T-cell (primary cell): ENCODE measurements around the gene CBARP. TPM values are rescaled to one million over a fixed set of nuclear protein-coding genes. Genes with fewer than 3 reads are reported as not detected.

Source experiments
- ATAC-seq, 4 experiments: fragments of 200-7000 bp in 3 of 4; fragments of 150-1000 bp in 1 of 4; cut with Tn5 transposase; replicated peaks in 1 of 4; 1 replicate in 3 of 4; 2 replicates in 1 of 4; pipeline ENCODE4 v1.10.0; 2021; ENCODE audit warnings: moderate library complexity in 3 of 4, mild to moderate bottlenecking in 2 of 4, moderate number of reproducible peaks in 1 of 4
- CTCF ChIA-PET, 2 donors: fragments of 300-600 bp; sonication (Branson Sonifier 250); formaldehyde crosslinking; loops; one replicate each; lab custom pipeline; 2022; ENCODE audit warnings: antibody characterized with exemption in 2 of 2; lab: Charles Lee
- POLR2A ChIA-PET, 2 donors: fragments of 300-600 bp; sonication (Branson Sonifier 250); formaldehyde crosslinking; loops; one replicate each; lab custom pipeline; 2022; ENCODE audit warnings: antibody characterized with exemption in 2 of 2; lab: Charles Lee
- DNase-seq, 35 experiments: peaks; one replicate each; pipeline versions ENCODE4 v3.0.0 to v3.0.0-alpha.2; 2013 to 2023
- H3K27ac ChIP-seq: one replicate; pipeline ENCODE4 v1.5.1; 2013; ENCODE audit warnings: low read length
- H3K27me3 ChIP-seq, 2 experiments: replicated peaks in 1 of 2; 1 replicate in 1 of 2; 2 replicates in 1 of 2; pipeline versions ENCODE4 v1.6.1 to v1.7.0; 2013; ENCODE audit warnings: low read length in 1 of 2, mixed read lengths in 1 of 2; ENCODE audit not compliant: control insufficient read depth in 2 of 2, insufficient read depth in 2 of 2; ENCODE audit errors: extremely low read depth in 1 of 2
- H3K36me3 ChIP-seq, 2 donors: 1 replicate in 1 of 2; 2 replicates in 1 of 2; pipeline versions ENCODE4 v1.6.1 to v1.7.0; 2013; ENCODE audit warnings: low read length in 1 of 2; ENCODE audit not compliant: control insufficient read depth in 2 of 2, insufficient read depth in 1 of 2; ENCODE audit errors: extremely low read depth in 1 of 2
- H3K4me1 ChIP-seq, 2 experiments: 1 replicate in 1 of 2; 2 replicates in 1 of 2; pipeline versions ENCODE4 v1.6.1 to v1.7.0; 2013; ENCODE audit warnings: low read length in 2 of 2, mixed read lengths in 1 of 2; ENCODE audit not compliant: insufficient read depth in 2 of 2, control insufficient read depth in 1 of 2; ENCODE audit errors: extremely low read depth in 1 of 2
- H3K4me3 ChIP-seq, 2 donors: 1 replicate in 1 of 2; 2 replicates in 1 of 2; pipeline versions ENCODE4 v1.5.1 to v1.7.0; 2013; ENCODE audit warnings: mild to moderate bottlenecking in 2 of 2, low read length in 1 of 2, moderate library complexity in 1 of 2; ENCODE audit not compliant: control insufficient read depth in 1 of 2; ENCODE audit errors: extremely low read depth in 1 of 2
- H3K9me3 ChIP-seq: 2 replicates; pipeline ENCODE4 v1.7.0; 2013
- H3K27ac Mint-ChIP-seq, 2 donors: one replicate each; pipeline ENCODE4 v1.8.0; 2020 to 2021; ENCODE audit warnings: mild to moderate bottlenecking in 2 of 2, mixed read lengths in 2 of 2
- H3K27me3 Mint-ChIP-seq, 2 donors: one replicate each; pipeline ENCODE4 v1.8.0; 2021 to 2022; ENCODE audit warnings: mixed read lengths in 2 of 2
- H3K36me3 Mint-ChIP-seq: one replicate; pipeline ENCODE4 v1.8.0; 2021; ENCODE audit warnings: mixed read lengths
- H3K4me1 Mint-ChIP-seq, 3 donors: one replicate each; pipeline ENCODE4 v1.8.0; 2020 to 2022; ENCODE audit warnings: mixed read lengths in 3 of 3, mild to moderate bottlenecking in 1 of 3
- H3K4me3 Mint-ChIP-seq, 3 donors: one replicate each; pipeline ENCODE4 v1.8.0; 2020 to 2022; ENCODE audit warnings: mild to moderate bottlenecking in 3 of 3, mixed read lengths in 3 of 3, moderate library complexity in 3 of 3
- H3K9me3 Mint-ChIP-seq, 3 donors: one replicate each; pipeline ENCODE4 v1.8.0; 2020 to 2022; ENCODE audit warnings: mixed read lengths in 3 of 3
- WGBS: methylation state at CpG from one replicate; pipeline ENCODE4 v1.1.5; 2013; ENCODE audit warnings: missing lambda C conversion rate; ENCODE audit not compliant: insufficient coverage; 5-methylcytosine and 5-hydroxymethylcytosine counted together
- total RNA-seq, 35 experiments: library from RNA in 6 of 35; stranded (reverse) in 6 of 35; fragments of 120-200 nt in 1 of 35; gene quantifications; one replicate each; pipeline versions ENCODE4 v1.2.1 to v1.2.4 and lab custom pipeline; 2013 to 2026

The CBARP gene
- total RNA-seq, 5 donors from 2014 or later (not counting 1 experiment from before 2014, with no cell fraction given), result 0.08 to 0.36 (median 0.23) TPM; not detected in 1

DNA sequence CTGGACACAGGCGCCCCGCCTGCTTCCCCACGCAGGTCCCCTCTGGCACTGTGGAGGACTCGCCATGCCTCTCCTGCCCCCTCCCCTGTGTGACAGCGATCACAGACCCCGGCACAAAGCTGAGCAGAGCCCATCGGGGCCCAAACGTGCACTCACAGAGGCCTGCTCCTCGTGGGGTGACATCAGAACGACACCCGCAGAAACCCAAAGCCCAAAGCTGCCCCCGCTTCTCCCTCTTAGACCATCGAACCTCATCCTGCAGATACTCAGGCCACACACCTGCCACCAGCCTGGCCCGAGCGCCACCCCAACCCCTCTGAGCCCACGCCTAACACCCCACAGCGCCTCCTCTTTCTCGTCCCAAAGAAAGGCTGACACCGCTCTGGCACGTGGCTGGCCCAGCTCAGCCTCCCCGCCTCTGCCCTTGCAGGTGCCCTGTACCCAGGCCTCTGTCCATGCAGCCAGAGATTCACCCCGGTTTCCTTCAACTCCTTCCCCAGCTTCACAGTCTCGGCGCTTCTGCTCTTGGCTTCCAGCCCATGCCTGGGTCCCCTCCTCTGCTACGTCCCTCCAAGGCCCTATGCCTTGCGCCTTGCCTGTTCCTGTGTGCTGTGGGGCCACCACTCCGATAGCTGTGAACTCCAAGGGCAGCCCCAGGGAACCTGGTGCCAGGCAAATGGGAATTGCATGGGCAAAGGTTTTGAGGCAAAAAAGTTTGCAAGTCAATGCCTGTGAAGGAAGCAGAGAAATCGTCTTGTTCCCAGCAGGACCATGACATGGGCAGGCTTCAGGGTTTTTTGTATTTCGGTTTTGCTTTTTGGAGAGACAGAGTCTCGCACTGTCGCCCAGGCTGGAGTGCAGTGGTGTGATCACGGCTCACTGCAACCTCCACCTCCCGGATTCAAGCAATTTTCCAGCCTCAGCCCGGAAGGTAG lies 831 bp upstream of the CBARP start:
- H3K27ac ChIP-seq, result no peak overlapping the region

DNA sequence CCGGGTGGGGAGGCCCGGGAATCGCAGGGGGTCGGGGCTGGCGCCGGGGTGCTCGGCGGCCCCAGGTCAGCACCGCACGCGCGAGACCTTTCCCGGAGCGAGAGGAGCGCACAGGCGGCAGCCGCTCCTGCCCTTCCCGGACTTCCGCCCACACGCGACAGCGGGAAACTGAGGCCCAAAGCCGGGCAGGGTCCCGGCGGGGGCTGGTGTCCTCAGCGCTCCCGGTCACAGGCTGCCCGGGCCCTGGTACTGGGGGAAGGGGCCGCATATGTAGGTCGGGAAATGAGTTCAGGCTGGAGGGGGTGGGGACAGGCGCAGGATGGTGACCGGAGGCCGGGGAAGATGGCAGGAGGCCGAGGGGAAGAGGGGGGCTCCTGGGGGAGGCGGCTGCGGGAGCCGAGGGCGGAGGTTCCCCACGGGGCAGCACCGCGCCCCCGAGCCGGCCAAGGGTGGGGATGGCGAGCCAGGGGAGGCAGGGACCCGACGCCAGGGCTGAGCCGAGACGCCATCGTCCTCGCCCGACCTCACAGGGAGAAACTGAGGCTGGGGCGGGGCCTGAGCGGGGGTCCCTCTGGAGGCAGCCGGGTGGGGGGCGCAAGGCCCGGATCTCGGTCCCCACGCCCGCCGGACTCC lies 662 bp downstream of the CBARP start:
- Mint-ChIP-seq H3K9me3 (no peaks in the 10 kb centered on the region), H3K27me3 (peaks cover 5 to 8% of the 10 kb centered on the region in 2 donors), H3K27ac (no peak overlapping the region), H3K36me3 (no peaks in the 10 kb centered on the region), H3K4me3 (peak overlapping the region in 2 of 3 donors; percentile 28 to 55), H3K4me1 (peaks cover 24 to 30% (median 28%) of the 10 kb centered on the region in 3 donors)
- peaks cover 9 to 46% of the 10 kb centered on the region in 2 experiments for H3K4me1 ChIP-seq
- H3K27ac ChIP-seq, result no peak overlapping the region
- ChIA-PET POLR2A (no interaction called here), CTCF (no interaction called here)
- ATAC-seq, result no peak
- H3K9me3 ChIP-seq, result no peaks in the 10 kb centered on the region
- under 1% methylated on average over 59 of the region's 60 CpGs for WGBS
- H3K36me3 ChIP-seq, result no peaks in the 10 kb centered on the region
- peak overlapping the region; percentile 19 to 47 for H3K4me3 ChIP-seq
- peaks cover 2 to 40% of the 10 kb centered on the region in 2 experiments for H3K27me3 ChIP-seq
- DNase-seq, result peak in 2 of 35 experiments; percentile 6 to 18

More for the DNA sequence above, 831 bp upstream of the CBARP start:
- CTCF ChIA-PET, result no interaction called here
- H3K4me3 Mint-ChIP-seq, result peak overlapping the region; percentile 78 to 93 (median 80)
- H3K4me1 Mint-ChIP-seq, result peaks cover 24 to 42% (median 42%) of the 10 kb centered on the region in 3 donors
- Histone ChIP-seq H3K27me3 (peaks cover 2 to 40% of the 10 kb centered on the region in 2 experiments), H3K4me3 (peak overlapping the region; percentile 15 to 47), H3K36me3 (peaks cover 0 to under 1% of the 10 kb centered on the region in 2 donors), H3K9me3 (no peaks in the 10 kb centered on the region), H3K4me1 (peaks cover 9 to 61% of the 10 kb centered on the region in 2 experiments)
- no peaks in the 10 kb centered on the region for H3K36me3 Mint-ChIP-seq
- WGBS, result 61% methylated on average over 30 of the region's 34 CpGs
- POLR2A ChIA-PET, result interaction anchor here in 1 of 2 donors (1.3 kb wide), 1 partner anchor 30 kb away, joined by 3 read pairs; the partner anchor contains the start of gene CIRBP
- H3K27me3 Mint-ChIP-seq, result peaks cover 5 to 8% of the 10 kb centered on the region in 2 donors
- no peak for ATAC-seq
- H3K27ac Mint-ChIP-seq, result peak overlapping the region in 1 of 2 donors; percentile 66
- peak in 3 of 35 experiments; percentile 9 to 40 (median 16) for DNase-seq
- H3K9me3 Mint-ChIP-seq, result no peaks in the 10 kb centered on the region

DNA sequence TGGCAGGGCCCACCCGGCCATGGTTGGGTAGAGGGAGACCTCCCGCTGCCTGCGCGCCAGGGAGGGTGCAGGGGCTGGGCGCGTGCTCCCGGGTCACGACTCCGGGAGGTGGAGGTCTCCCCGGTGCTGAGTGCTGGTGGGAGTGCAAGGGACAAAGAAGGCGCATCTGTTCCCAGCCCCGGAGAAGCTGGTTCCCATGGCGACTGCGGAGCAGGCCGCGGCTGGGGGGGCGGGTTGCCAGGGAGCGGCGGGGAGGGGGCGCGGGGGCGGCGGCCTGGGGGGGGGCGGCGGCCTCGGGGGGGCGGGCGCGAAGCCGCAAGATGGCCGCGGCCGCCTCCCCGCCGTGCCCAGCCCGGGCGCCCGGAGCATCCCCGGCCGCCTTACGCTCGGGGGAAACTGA lies 1.2 kb downstream of the CBARP start:
- H3K4me1 Mint-ChIP-seq, result peaks cover 22 to 28% (median 25%) of the 10 kb centered on the region in 3 donors
- WGBS, result 2% methylated on average over 18 of the region's 42 CpGs
- ChIA-PET POLR2A (no interaction called here), CTCF (no interaction called here)
- no peaks in the 10 kb centered on the region for H3K9me3 ChIP-seq
- H3K27me3 Mint-ChIP-seq, result peaks cover 5 to 8% of the 10 kb centered on the region in 2 donors
- no peaks in the 10 kb centered on the region for H3K36me3 Mint-ChIP-seq
- no peak for ATAC-seq
- no peak overlapping the region for H3K27ac Mint-ChIP-seq
- no peak overlapping the region for H3K27ac ChIP-seq
- no peaks in the 10 kb centered on the region for H3K36me3 ChIP-seq
- H3K9me3 Mint-ChIP-seq, result no peaks in the 10 kb centered on the region
- peak in 1 of 35 experiments; percentile 14 for DNase-seq
- peaks cover 9 to 43% of the 10 kb centered on the region in 2 experiments for H3K4me1 ChIP-seq
- H3K27me3 ChIP-seq, result peaks cover 2 to 40% of the 10 kb centered on the region in 2 experiments
- H3K4me3 ChIP-seq, result no peak overlapping the region
- H3K4me3 Mint-ChIP-seq, result peak overlapping the region in 1 of 3 donors; percentile 39

DNA sequence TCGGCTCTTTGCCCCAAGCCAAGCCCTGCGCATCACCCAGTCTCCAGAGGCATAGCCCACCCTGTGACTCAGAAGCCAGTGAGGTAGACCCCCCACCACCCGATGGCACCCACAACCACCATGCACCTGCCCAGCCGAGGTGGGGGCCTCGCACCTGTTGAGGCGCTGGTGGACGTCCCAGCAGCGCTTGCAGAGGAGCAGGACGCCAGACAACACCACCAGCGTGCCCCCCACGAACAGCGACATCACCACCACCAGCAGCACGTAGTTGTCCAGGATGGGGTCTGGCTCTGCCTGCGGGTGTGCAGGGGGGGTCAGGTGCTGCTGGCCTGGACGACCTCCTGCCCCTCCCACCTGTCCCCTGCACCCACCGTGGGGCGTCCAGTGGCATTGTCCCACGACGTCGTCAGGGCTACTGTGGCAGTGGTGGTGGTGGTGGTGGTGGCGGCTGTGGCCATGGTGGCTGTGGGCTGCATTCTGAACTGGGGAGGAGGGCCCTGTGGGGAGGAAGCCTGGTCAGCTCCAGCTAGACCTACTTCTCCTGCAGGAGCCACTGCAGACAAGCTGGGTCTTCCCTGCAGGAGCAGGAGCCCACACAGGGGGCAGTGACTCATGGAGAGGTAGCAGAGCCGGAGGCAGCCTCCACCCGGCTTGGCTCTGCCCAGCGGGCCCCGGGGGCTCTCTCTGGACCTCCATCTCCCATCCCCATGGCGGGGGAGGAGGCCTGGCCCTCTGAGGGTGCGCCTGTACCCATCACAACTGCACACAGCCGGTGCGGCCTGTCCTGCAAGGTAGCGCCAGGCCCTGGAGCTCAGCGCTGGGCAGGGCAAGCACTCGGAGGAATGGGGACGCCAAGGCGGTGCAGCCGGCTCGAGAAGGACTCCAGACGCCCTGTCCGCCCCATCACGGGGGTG lies 1.9 kb downstream of the CBARP start:
- ChIA-PET POLR2A (no interaction called here), CTCF (interaction anchor here in 1 of 2 donors (0.5 kb wide), 1 partner anchor 130 kb away, joined by 3 read pairs; no protein-coding TSS in a partner anchor)
- Histone ChIP-seq H3K27me3 (peaks cover 2 to 34% of the 10 kb centered on the region in 2 experiments), H3K27ac (no peak overlapping the region), H3K4me1 (peaks cover 5 to 36% of the 10 kb centered on the region in 2 experiments), H3K36me3 (no peaks in the 10 kb centered on the region), H3K9me3 (no peaks in the 10 kb centered on the region), H3K4me3 (no peak overlapping the region)
- Mint-ChIP-seq H3K4me3 (peak overlapping the region in 1 of 3 donors; percentile 39), H3K36me3 (no peaks in the 10 kb centered on the region), H3K27ac (no peak overlapping the region), H3K27me3 (peaks cover 5 to 8% of the 10 kb centered on the region in 2 donors), H3K9me3 (no peaks in the 10 kb centered on the region), H3K4me1 (peaks cover 15 to 21% (median 18%) of the 10 kb centered on the region in 3 donors)
- ATAC-seq (no peak), DNase-seq (peak in 1 of 35 experiments; percentile 6)
- 83% methylated on average over 21 of the region's 39 CpGs for WGBS

DNA sequence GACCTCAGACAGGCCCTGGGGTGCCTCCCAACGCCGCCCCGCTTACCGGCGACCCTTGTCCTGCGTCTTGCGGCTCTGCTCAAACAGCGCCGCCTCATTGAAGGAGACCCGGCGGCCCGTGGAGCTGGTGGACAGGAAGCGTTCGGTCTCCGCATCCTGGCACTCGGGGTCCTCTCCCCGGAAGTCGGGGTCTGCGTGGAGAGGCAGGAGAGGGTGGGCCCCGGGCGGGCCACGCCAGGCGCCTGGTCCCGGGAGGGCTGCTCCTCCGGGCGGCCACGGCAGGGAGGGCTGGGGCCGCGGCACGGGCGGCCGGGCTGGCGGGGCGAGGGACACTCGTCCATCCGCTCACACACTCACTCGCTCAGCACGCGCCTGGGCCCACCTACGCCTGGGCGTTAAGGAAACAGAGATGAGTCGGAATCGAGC lies 2.8 kb downstream of the CBARP start:
- ChIA-PET POLR2A (interaction anchor here in 1 of 2 donors (0.6 kb wide), 1 partner anchor 141 kb away, joined by 3 read pairs; no protein-coding TSS in a partner anchor), CTCF (no interaction called here)
- no peak for ATAC-seq
- Histone ChIP-seq H3K9me3 (no peaks in the 10 kb centered on the region), H3K4me1 (peaks cover 3 to 29% of the 10 kb centered on the region in 2 experiments), H3K27ac (no peak overlapping the region), H3K36me3 (no peaks in the 10 kb centered on the region), H3K27me3 (peaks cover 2 to 34% of the 10 kb centered on the region in 2 experiments), H3K4me3 (no peak overlapping the region)
- peak in 1 of 35 experiments; percentile 4 for DNase-seq
- Mint-ChIP-seq H3K4me1 (peaks cover 13 to 18% (median 14%) of the 10 kb centered on the region in 3 donors), H3K27me3 (peaks cover 5 to 8% of the 10 kb centered on the region in 2 donors), H3K36me3 (no peaks in the 10 kb centered on the region), H3K27ac (no peak overlapping the region), H3K9me3 (no peaks in the 10 kb centered on the region), H3K4me3 (no peak overlapping the region)
- 92% methylated on average over 43 of the region's 43 CpGs for WGBS
